ENCODE results near the gene OMA1.

OMA1 gene

GRCh38 chr1:58469476-58469875 lies 77.0 kb downstream of the OMA1 start:
- Histone ChIP-seq H3K9ac (no peak overlapping the region), H3K79me2 (no peaks in the 10 kb centered on the region), H3K27me3 (ENCODE audit: control insufficient read depth, insufficient read depth, low read length) (no peaks in the 10 kb centered on the region), H3K4me3 (ENCODE audit: low read depth, low read length) (no peak overlapping the region), H3K36me3 (ENCODE audit: control insufficient read depth, insufficient read depth, low read length) (no peaks in the 10 kb centered on the region), H3K9me3 (ENCODE audit: control insufficient read depth, low read length) (no peaks in the 10 kb centered on the region), H3K27ac (no peak overlapping the region), H3K4me2 (ENCODE audit: low read length) (no peak overlapping the region), H3K4me1 (no peaks in the 10 kb centered on the region), H2AFZ (no peak overlapping the region)
- TF ChIP-seq CTCF (IDR thresholded peaks at IDR 0.05): no peak

GRCh38 chr1:58469016-58469415 lies 77.5 kb downstream of the OMA1 start:
- no peaks in the 10 kb centered on the region for H3K27me3 ChIP-seq (ENCODE audit: control insufficient read depth, insufficient read depth, low read length)
- H3K36me3 ChIP-seq (ENCODE audit: control insufficient read depth, insufficient read depth, low read length): no peaks in the 10 kb centered on the region
- H3K4me3 ChIP-seq (ENCODE audit: low read depth, low read length): no peak overlapping the region
- H3K79me2 ChIP-seq: no peaks in the 10 kb centered on the region
- H3K4me2 ChIP-seq (ENCODE audit: low read length): no peak overlapping the region
- no peaks in the 10 kb centered on the region for H3K9me3 ChIP-seq (ENCODE audit: control insufficient read depth, low read length)
- H3K27ac ChIP-seq: no peak overlapping the region
- H2AFZ ChIP-seq: no peak overlapping the region
- no peak for TF ChIP-seq CTCF (IDR thresholded peaks at IDR 0.05)
- no peak overlapping the region for H3K9ac ChIP-seq
- H3K4me1 ChIP-seq: no peaks in the 10 kb centered on the region

GRCh38 chr1:58468612-58469011 lies 77.9 kb downstream of the OMA1 start:
- Histone ChIP-seq H3K4me2 (ENCODE audit: low read length) (no peak overlapping the region), H3K27ac (no peak overlapping the region), H2AFZ (no peak overlapping the region), H3K9ac (no peak overlapping the region), H3K36me3 (ENCODE audit: control insufficient read depth, insufficient read depth, low read length) (no peaks in the 10 kb centered on the region), H3K9me3 (ENCODE audit: control insufficient read depth, low read length) (no peaks in the 10 kb centered on the region), H3K79me2 (no peaks in the 10 kb centered on the region), H3K4me3 (ENCODE audit: low read depth, low read length) (no peak overlapping the region), H3K4me1 (no peaks in the 10 kb centered on the region), H3K27me3 (ENCODE audit: control insufficient read depth, insufficient read depth, low read length) (no peaks in the 10 kb centered on the region)
- TF ChIP-seq CTCF (IDR thresholded peaks at IDR 0.05): no peak

- Histone ChIP-seq H3K79me2 (no peaks in the 10 kb centered on the region), H2AFZ (no peak overlapping the region), H3K27ac (no peak overlapping the region), H3K36me3 (ENCODE audit: control insufficient read depth, insufficient read depth, low read length) (no peaks in the 10 kb centered on the region), H3K9me3 (ENCODE audit: control insufficient read depth, low read length) (no peaks in the 10 kb centered on the region), H3K4me2 (ENCODE audit: low read length) (no peak overlapping the region), H3K27me3 (ENCODE audit: control insufficient read depth, insufficient read depth, low read length) (no peaks in the 10 kb centered on the region), H3K4me1 (no peaks in the 10 kb centered on the region), H3K9ac (no peak overlapping the region), H3K4me3 (ENCODE audit: low read depth, low read length) (no peak overlapping the region)
- TF ChIP-seq CTCF (IDR thresholded peaks at IDR 0.05): no peak
Observed at GRCh38 chr1:58466630-58467241, 79.8 kb downstream of the OMA1 start.

Measured in parathyroid adenoma (tissue), 2 donors.